KOPT-K1 (cell line): Measurements from ENCODE around the gene MRPL21.

Experiments
- H3K27ac ChIP-seq: fragments of 200-600 bp; sonication (generic); 2 replicates; pipeline ENCODE4 v1.5.1; 2016; ENCODE audit warnings: antibody characterized with exemption, mild to moderate bottlenecking, low read depth, low read length; ENCODE audit not compliant: poor library complexity, severe bottlenecking
- H3K36me3 ChIP-seq: fragments of 200-600 bp; sonication (generic); 2 replicates; pipeline ENCODE4 v1.5.1; 2017; ENCODE audit warnings: antibody characterized with exemption, mild to moderate bottlenecking, low read length, moderate library complexity; ENCODE audit not compliant: insufficient read depth
- H3K9me3 ChIP-seq: fragments of 200-600 bp; sonication (generic); 2 replicates; pipeline ENCODE4 v1.5.1; 2017; ENCODE audit warnings: antibody characterized with exemption, low read length, mild to moderate bottlenecking; ENCODE audit not compliant: insufficient read depth, poor library complexity, severe bottlenecking

MRPL21 gene

GRCh38 chr11:68903288-68904247, at the start of gene MRPL21, which contains the start of gene IGHMBP2:
TSS of gene MRPL21 (minus strand) at chr11:68903832. CDS start at chr11:68903810, 22 bp downstream.
TSS of gene IGHMBP2 (plus strand) at chr11:68903891. CDS start at chr11:68903953, 62 bp downstream.
- H3K9me3 ChIP-seq, result no peaks in the 10 kb centered on the region
- H3K36me3 ChIP-seq, result peaks cover 38% of the 10 kb centered on the region
- peak within 1 kb of the TSS; percentile 76 for H3K27ac ChIP-seq

GRCh38 chr11:68950762-68951161, 47.1 kb upstream of the MRPL21 start:
- H3K36me3 ChIP-seq, result no peaks in the 10 kb centered on the region
- no peak overlapping the region for H3K27ac ChIP-seq
- no peaks in the 10 kb centered on the region for H3K9me3 ChIP-seq

GRCh38 chr11:68950270-68950669, 46.6 kb upstream of the MRPL21 start:
- Histone ChIP-seq H3K27ac (no peak overlapping the region), H3K36me3 (no peaks in the 10 kb centered on the region), H3K9me3 (no peaks in the 10 kb centered on the region)

- Histone ChIP-seq H3K9me3 (no peaks in the 10 kb centered on the region), H3K27ac (no peak overlapping the region), H3K36me3 (no peaks in the 10 kb centered on the region)
These were observed 45.3 kb upstream of the MRPL21 start for GRCh38 chr11:68948935-68949334.

GRCh38 chr11:68948496-68948895, 44.9 kb upstream of the MRPL21 start:
- no peaks in the 10 kb centered on the region for H3K36me3 ChIP-seq
- H3K9me3 ChIP-seq, result no peaks in the 10 kb centered on the region
- H3K27ac ChIP-seq, result no peak overlapping the region

- Histone ChIP-seq H3K9me3 (no peaks in the 10 kb centered on the region), H3K27ac (no peak overlapping the region), H3K36me3 (no peaks in the 10 kb centered on the region)
These were observed 43.5 kb upstream of the MRPL21 start for GRCh38 chr11:68947151-68947550.

- H3K36me3 ChIP-seq, result peaks cover under 1% of the 10 kb centered on the region; the same call in 1 of the 2 replicates
- H3K27ac ChIP-seq, result no peak overlapping the region
- H3K9me3 ChIP-seq, result no peaks in the 10 kb centered on the region
These were observed 42.9 kb upstream of the MRPL21 start for GRCh38 chr11:68946416-68947090.

GRCh38 chr11:68942751-68943271, 39.2 kb upstream of the MRPL21 start:
- H3K9me3 ChIP-seq, result no peaks in the 10 kb centered on the region
- no peak overlapping the region for H3K27ac ChIP-seq
- H3K36me3 ChIP-seq, result peaks cover 36% of the 10 kb centered on the region

- H3K27ac ChIP-seq, result no peak overlapping the region
- H3K36me3 ChIP-seq, result peaks cover 42% of the 10 kb centered on the region
- no peaks in the 10 kb centered on the region for H3K9me3 ChIP-seq
These were observed 38.5 kb upstream of the MRPL21 start for GRCh38 chr11:68942095-68942620.

- H3K9me3 ChIP-seq, result no peaks in the 10 kb centered on the region
- no peak overlapping the region for H3K27ac ChIP-seq
- peaks cover 49% of the 10 kb centered on the region for H3K36me3 ChIP-seq
These were observed 37.9 kb upstream of the MRPL21 start for GRCh38 chr11:68941324-68942094.

- Histone ChIP-seq H3K9me3 (no peaks in the 10 kb centered on the region), H3K36me3 (peaks cover 56% of the 10 kb centered on the region), H3K27ac (no peak overlapping the region)
These were observed 37.2 kb upstream of the MRPL21 start for GRCh38 chr11:68940651-68941323.

GRCh38 chr11:68939583-68940555, 36.2 kb upstream of the MRPL21 start:
- Histone ChIP-seq H3K36me3 (peaks cover 65% of the 10 kb centered on the region), H3K27ac (no peak overlapping the region), H3K9me3 (no peaks in the 10 kb centered on the region)
